Measurements from ENCODE around the gene NEDD4.

DNA sequence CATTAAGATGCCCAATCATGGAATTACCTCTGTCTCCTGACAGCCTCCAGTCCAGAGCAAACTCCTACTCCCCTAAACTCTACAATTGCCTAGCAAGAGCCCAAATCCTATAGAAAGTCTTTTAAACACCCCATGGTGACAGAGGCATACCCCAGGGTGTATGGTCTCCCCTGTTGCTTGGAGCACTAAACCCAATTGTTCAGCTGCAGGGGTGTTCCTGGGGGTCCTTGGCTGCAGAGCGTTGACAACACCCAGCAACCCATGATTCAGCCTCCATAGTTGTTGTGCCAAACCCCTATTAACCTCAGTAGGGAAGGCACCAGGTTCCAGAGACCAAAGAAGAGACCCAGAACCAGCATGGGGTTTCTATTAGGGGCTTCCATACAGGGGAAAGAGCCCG lies 41.8 kb upstream of the NEDD4 start:
- TF ChIP-seq, protein P1, sequence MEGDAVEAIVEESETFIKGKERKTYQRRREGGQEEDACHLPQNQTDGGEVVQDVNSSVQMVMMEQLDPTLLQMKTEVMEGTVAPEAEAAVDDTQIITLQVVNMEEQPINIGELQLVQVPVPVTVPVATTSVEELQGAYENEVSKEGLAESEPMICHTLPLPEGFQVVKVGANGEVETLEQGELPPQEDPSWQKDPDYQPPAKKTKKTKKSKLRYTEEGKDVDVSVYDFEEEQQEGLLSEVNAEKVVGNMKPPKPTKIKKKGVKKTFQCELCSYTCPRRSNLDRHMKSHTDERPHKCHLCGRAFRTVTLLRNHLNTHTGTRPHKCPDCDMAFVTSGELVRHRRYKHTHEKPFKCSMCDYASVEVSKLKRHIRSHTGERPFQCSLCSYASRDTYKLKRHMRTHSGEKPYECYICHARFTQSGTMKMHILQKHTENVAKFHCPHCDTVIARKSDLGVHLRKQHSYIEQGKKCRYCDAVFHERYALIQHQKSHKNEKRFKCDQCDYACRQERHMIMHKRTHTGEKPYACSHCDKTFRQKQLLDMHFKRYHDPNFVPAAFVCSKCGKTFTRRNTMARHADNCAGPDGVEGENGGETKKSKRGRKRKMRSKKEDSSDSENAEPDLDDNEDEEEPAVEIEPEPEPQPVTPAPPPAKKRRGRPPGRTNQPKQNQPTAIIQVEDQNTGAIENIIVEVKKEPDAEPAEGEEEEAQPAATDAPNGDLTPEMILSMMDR (optimal IDR thresholded peaks at IDR 0.05 in 1 of 3, IDR thresholded peaks at IDR 0.05 in 1 of 3, conservative IDR thresholded peaks at IDR 0.05 in 1 of 3; ENCODE audit: extremely low read depth in 1 of 3, insufficient read depth in 2 of 3, low read length in 3 of 3), result no peak
- TF ChIP-seq EZH2 (IDR thresholded peaks at IDR 0.05; ENCODE audit: low read length), result no peak

Data from keratinocyte (primary cell).